ENCODE results near the gene NXPH3.

- TF ChIP-seq POLR2A (IDR thresholded peaks at IDR 0.05) = no peak
- TF ChIP-seq CTCF (IDR thresholded peaks at IDR 0.05) = no peak
Measured at GRCh38 chr17:49583889-49584288, 8.2 kb downstream of the NXPH3 start.

All from uterus (tissue), 2 donors.